HG03432 (cell line): ENCODE results near the gene TREM2.
"Not testable (repeated sequence)": the region's sequence is repeated elsewhere in the genome, so short reads cannot be mapped to it uniquely, and the experiment has no call there.

Experiments
- ATAC-seq: cut with Tn5 transposase; IDR thresholded peaks from one replicate; pipeline ENCODE4 v1.9.1; 2021; ENCODE audit warnings: mild to moderate bottlenecking, moderate library complexity; ENCODE audit not compliant: unreplicated experiment

TREM2 gene

DNA sequence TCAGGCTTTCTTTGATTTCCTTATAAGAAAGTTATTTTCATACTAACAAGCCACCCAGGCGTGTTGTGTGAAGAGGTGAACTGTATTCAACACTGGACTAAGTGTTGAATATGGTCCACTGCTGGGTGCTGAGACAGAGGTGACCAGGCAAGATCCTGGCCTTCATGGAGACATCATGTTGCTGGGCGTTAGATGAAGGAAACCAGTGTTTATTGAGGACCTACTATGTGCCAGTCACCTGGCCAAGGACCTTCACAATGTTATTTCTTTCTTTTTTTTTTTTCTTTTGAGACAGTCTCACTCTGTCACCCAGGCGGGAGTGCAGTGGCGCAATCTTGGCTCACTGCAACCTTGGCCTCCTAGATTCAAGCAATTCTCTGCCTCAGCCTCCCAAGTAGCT lies 6.9 kb downstream of the TREM2 start:
- no peak for ATAC-seq

DNA sequence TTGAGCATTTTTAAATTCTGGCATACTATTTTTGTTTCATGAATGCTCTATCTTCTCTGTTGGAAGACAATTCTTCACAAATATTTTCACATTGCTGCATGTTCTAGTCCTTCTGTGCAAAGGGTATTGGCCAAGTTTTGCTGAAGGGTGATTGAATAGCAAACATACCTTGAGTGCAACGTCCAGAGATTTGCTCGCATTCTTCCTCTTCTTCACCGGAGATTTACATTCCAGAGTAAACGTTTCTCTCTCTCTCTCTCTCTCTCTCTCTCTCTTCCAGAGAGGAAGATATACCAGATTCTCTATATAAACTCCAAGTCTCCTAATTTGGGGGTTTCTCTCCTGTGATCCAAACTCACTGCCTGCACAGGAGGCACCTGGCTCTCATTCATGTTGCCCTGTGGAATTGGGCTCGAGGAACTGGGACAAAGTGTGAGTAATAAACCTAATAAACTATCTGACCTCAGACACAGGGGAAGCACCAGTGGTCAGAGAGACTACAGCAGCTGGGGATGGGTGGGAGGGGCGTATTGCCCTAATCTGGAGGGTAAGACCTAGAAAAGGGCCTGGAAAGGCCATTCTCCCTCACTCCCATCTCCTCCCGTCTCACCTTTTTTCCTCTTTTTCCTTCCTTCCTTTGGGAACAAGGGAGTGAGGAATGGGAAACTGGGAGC lies 7.6 kb downstream of the TREM2 start:
- ATAC-seq: no peak

DNA sequence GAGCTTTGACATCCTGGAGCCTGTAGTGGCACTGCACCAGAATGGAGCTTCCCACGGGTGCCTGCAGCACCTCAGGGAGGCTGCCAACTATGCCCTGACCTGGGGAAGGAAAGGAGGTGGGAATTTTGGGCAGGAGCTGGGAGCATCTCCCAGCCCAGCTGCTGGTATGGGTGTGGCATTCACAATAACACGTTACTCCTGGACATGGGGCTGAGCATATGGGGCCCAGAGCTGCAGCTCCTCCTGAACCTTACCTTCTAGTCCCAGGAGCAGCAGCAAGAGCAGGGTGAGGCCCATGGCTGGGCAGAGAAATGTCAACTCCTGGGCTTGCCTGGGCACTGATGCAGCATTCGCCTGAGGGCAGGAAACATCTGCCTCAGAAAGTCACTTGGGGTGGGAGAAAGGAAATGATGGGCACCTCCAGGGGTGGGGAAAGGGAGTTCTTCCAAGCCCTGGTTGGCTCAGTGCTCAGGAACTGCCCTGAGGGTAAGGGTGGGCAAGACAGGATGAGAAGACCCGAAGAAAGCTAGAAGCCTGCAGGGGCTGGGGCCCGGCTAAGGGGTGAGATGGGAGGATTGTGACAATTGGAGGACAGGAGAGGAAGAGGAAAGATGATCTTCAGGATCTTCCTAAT lies 8.8 kb downstream of the TREM2 start, which contains the start of gene TREML1:
TSS of gene TREML1 (minus strand) at position 356 of the 634 bp plus-strand sequence. CDS start at position 297, 59 bp downstream.
- no peak for ATAC-seq

DNA sequence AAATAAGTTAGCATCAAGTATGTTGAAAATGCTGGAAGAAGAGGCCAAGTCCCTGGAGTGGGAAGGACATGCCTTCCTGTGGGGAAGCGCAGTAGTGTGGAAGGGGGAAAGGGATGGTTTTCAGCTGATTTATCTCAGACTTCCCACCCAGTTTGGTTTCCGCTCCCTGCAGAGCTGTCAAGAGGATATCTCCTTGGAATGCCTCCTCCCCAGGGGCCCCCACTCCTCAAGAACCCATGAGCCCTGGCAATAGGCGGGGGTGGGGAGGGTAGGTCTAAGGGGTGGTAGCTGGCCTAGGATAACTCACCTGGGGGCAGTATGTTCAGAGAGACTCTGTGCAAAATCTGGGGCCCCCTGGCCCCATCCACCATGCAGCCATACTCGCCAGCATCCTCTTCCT lies 9.5 kb downstream of the TREM2 start:
- ATAC-seq: no peak

DNA sequence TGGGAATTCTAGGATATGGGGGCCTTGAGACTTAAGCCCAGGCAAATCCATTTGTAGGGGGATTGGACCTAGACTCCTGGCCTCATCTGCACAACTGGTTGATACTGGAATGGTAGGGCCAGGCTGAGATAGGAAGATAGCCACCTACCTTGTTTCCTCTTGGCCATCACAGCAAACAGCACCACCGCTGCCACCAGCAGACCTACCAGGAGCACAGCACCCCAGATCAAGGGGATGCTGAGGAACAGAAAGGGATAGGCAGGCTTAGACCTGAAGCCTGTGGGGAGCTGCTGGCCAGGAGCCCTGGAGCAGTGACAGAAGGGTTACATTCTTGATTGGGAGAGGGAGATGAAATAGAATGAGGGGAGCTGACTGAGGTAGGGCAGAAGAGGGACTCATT lies 12.2 kb downstream of the TREM2 start:
- no peak for ATAC-seq

DNA sequence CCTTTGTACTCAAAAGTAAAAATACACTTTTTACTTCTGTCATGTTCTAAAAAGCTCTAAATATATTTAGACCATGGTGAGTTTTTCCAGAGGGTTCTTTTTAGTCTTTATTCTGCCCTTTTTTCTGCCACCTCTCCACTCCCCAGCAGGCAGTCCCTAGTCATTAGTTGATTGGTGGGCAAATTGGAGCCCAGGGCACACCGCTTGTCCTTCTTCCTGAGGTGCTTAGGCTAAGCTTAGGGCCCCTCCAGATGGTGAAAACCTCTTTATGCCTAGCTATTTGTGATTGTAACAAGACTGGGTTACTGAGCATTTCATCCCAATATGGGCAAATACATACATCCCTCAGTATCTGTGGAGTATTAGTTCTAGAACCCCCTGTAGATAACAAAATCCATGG lies 15.0 kb downstream of the TREM2 start:
- ATAC-seq: no peak

DNA sequence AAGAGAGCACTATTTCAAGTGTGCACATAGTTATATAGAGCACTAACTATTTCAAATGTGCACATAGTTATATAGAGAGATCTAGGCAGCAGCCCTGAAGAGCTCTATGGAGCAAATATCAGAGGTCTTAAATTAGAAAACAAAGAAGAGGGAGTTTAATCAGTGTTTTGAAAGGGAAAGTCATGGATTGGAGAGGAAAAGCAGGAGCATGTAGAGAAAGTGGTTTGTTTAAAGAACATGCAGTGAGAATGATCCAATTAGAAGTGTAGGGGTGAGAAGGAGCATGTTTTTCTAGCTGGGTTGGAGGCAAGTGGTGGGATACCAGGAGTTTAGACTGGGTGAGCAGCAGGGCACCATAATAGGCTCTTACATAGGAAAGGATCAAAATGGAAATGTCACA lies 26.0 kb downstream of the TREM2 start:
- ATAC-seq: no peak

DNA sequence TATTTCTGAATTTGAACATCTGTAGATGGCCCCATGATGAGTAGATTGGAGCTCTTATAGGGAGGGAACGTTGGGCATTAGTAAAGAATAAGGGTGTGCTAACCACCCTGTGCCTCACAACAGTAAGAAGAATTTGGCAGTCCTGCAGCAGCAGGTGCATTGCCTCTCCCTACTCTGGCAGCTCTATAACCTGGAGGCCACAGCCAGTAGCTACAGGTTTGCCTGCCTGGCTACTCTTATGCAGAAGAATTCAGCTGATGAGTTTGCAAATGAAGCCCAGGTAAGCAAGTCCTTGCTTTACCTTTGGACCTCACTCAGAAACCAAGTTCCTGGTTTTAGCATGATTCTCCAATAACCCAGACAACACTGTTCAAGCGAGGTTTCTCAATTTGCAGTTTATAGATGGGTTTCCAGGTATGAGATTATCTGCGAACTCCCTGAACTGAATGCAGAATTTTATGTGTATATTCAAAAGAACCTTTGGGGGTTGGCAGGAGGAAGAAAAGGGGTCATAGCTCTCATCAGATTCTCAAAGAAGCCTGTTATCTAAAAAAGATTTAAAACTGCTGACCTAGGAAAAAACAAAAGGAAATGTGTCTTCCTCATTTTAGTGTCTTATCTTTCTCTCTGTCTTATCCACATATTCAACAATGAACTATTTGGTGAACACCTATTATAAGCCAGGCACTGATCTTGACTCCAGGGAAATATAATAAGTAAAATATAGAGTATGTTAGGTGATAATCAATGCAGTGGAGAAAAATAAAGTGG lies 27.7 kb downstream of the TREM2 start:
- ATAC-seq: no peak

DNA sequence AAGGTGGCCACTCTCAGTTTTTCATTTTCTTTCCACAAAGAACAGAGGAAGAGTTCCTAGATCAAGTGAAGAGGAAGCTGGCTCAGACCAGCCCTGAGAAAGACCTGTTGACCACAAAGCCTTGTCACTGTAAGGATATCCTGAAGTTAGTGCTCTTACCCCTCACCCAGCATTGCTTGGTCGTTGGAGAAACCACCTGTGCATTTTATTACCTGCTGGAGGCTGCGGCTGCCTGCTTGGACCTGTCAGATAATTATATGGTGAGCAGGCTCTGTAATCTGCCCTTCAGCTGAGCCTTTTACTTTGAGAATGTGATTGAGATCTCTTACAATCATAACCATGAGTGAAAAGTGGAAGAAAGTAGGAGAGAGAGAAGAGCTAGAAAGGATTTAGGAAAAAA lies 30.7 kb downstream of the TREM2 start:
- ATAC-seq: no peak

DNA sequence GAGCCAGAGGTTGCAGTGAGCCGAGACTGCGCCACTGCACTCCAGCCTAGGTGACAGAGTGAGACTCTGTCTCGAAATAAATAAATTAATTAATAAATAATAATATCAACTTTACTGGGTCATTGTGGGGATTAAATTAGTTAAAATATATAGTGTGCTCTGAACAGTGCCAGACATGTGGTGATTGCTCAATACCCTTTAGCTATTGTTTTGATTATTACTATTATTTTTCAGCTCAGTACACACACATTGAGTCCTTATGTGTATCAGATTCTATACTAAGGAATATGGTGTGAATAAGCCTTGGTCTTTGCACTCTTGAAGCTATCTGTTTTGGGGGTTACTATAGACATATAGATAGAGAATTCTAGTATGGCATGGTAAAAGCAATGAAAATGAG lies 37.6 kb downstream of the TREM2 start:
- ATAC-seq: no peak

DNA sequence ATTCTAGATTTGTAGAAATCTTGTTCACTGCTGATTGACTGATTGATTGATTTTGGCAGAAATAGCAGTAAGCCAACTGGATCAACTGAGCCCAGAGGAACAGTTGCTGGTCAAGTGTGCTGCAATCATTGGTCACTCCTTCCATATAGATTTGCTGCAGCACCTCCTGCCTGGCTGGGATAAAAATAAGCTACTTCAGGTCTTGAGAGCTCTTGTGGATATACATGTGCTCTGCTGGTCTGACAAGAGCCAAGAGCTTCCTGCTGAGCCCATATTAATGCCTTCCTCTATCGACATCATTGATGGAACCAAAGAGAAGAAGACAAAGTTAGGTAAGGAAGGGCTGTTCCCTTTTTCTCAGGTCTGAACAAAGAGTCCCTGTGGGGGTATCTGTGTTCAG lies 40.0 kb downstream of the TREM2 start:
- no peak for ATAC-seq

DNA sequence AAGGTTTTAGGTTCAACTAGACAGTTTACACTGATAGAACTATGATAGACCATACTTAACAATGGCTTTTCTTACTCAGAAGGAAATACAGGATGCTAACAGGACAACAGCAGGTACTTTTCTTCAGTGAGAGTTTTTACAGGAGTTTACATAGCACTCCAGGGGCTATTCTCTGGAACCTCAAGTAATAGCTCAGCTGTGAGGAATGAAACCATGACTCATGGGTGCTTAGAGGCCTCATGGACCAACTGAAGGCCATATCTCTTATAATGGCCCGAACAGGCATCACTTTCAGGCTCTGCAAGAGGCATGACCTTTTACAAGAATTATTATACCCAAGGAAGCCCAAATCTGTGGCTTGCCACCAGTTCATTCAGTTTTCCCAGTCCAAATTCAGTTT lies 40.5 kb downstream of the TREM2 start:
- no peak for ATAC-seq

DNA sequence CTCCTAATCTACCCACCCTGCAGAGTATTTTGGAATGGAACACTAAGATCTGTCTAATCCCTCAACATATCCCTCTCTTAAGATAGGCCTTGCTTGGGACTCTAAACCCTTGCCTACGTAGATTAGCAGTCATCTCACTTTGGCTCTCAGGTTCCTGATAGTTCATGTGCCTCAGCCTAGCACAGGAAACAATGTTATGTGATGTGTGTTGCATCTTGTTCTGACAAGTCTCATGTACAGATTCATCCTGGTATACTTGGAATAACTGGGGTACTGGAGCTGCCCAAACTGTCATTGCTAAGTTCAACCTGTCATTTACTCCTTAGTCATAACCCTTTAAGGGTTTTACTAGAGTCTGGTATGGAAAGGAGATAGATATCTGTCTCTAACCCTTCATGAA lies 42.9 kb downstream of the TREM2 start:
- ATAC-seq: no peak

DNA sequence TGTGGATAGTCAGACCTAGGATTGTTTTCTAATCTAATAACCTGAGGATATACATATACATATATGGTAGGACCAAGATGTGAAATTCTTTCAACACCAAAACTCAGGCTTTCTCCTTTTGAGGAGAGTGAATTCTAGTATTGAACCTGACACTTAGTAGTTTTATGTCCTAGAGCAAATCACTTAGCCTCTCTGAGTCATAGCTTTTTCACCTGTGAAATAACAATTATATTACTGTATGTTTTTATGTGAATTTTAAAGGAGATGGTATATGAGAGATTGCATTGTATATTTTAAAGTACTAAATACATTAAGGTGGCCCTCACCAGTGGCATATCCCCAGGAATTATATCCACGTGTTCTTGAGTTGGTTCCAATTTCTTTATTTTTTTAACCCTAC lies 43.4 kb downstream of the TREM2 start:
- no peak for ATAC-seq

DNA sequence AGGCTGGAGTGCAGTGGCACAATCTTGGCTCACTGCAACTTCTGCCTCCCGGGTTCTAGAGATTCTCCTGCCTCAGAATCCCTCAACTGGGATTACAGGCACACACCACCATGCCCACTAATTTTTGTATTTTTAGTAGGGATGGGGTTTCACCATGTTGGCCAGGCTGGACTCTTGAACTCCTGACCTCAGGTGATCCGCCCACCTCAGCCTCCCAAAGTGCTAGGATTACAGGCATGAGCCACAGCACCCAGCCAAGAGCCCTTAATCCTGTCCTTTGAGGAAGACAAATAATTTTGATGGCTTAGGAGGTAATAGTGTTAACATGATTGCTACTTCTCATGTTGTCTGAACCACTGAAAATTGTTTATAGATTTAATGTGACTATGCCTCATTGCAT lies 47.9 kb downstream of the TREM2 start:
- ATAC-seq: not testable (repeated sequence)

DNA sequence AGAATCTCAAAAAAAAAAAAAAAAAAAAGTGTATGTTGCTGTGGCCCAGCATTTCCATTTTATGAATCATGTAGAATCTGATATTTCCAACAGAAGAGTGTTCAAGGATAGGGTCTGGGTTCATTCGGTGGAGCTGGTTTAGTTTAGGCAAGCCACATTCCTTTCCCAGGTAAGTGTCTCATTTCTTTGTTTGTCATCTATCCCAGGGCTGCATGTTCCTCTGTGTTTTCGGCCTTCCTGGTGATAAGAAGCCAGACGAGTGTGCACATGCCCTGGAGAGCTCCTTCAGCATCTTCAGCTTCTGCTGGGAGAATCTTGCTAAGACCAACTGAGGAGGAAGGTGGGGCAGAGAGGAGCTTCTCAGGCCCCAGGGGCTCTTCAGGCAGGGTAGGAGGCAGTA lies 51.9 kb downstream of the TREM2 start:
- no peak for ATAC-seq
